HK-2 (cell line): ENCODE measurements around the gene TARM1.
A peak's percentile ranks its signal among the peaks of the same experiment; 100 is the strongest.

Source experiments
- DNase-seq: peaks from one replicate; pipeline ENCODE4 v3.0.0-alpha.2; 2018; ENCODE audit not compliant: unreplicated experiment

Gene TARM1

GRCh38 chr19:54081032-54081431 is at the start of gene TARM1:
Gene TARM1, minus strand, starts transcription at chr19:54081365. Its CDS starts 25 bp downstream, at chr19:54081340.
- DNase-seq, result no peak

- no peak for DNase-seq
Measured at GRCh38 chr19:54129617-54129996, 48.4 kb upstream of the TARM1 start.

GRCh38 chr19:54128796-54129616 is 47.8 kb upstream of the TARM1 start:
- no peak for DNase-seq

GRCh38 chr19:54128441-54128725 is 47.2 kb upstream of the TARM1 start:
- no peak for DNase-seq

GRCh38 chr19:54127688-54128440 is 46.7 kb upstream of the TARM1 start:
- DNase-seq, result no peak

GRCh38 chr19:54125713-54126112 is 44.5 kb upstream of the TARM1 start:
- DNase-seq, result no peak

GRCh38 chr19:54124393-54124792 is 43.2 kb upstream of the TARM1 start:
- no peak for DNase-seq

GRCh38 chr19:54123682-54124081 is 42.5 kb upstream of the TARM1 start:
- DNase-seq, result no peak

GRCh38 chr19:54121259-54121658 is 40.1 kb upstream of the TARM1 start:
- DNase-seq, result no peak

GRCh38 chr19:54115109-54116063 is 34.2 kb upstream of the TARM1 start, which contains the start of the genes PRPF31 and TFPT:
Gene PRPF31, plus strand, starts transcription at chr19:54115754. Its CDS starts 2,525 bp downstream, at chr19:54118279.
Gene TFPT, minus strand, starts transcription at chr19:54115657. Its CDS starts 388 bp downstream, at chr19:54115269.
- peak; percentile 94 for DNase-seq

- no peak for DNase-seq
Measured at GRCh38 chr19:54114340-54115108, 33.4 kb upstream of the TARM1 start.

GRCh38 chr19:54109651-54110050 is 28.5 kb upstream of the TARM1 start:
- no peak for DNase-seq

GRCh38 chr19:54108496-54108895 is 27.3 kb upstream of the TARM1 start:
- DNase-seq, result no peak

- no peak for DNase-seq
Measured at GRCh38 chr19:54107876-54108490, 26.8 kb upstream of the TARM1 start.

- DNase-seq, result no peak
Measured at GRCh38 chr19:54106716-54107115, 25.6 kb upstream of the TARM1 start.

GRCh38 chr19:54105796-54106195 is 24.6 kb upstream of the TARM1 start:
- no peak for DNase-seq

- DNase-seq, result no peak
Measured at GRCh38 chr19:54104998-54105715, 24.0 kb upstream of the TARM1 start.

- peak; percentile 98 for DNase-seq
Measured at GRCh38 chr19:54102421-54103169, 21.4 kb upstream of the TARM1 start, which contains the start of gene NDUFA3. Gene NDUFA3, plus strand, starts transcription at chr19:54102855. Its CDS starts 24 bp downstream, at chr19:54102879.

- DNase-seq, result no peak
Measured at GRCh38 chr19:54100561-54100960, 19.4 kb upstream of the TARM1 start, which contains the start of gene OSCAR. Gene OSCAR, minus strand, starts transcription at chr19:54100803. Its CDS starts 11 bp downstream, at chr19:54100792.
